GM12873 (cell line): ENCODE results near the gene CCSER1.

Experiments
- TF ChIP-seq, protein P1 (sequence below): IDR thresholded peaks from 2 replicates; pipeline ENCODE4 v1.5.1; 2012; ENCODE audit warnings: low read depth, mild to moderate bottlenecking, moderate library complexity, low read length, control low read depth; ENCODE audit not compliant: insufficient read depth; ENCODE audit errors: missing control alignments

The CCSER1 gene

GRCh38 chr4:90280954-90281353, 153.8 kb downstream of the CCSER1 start:
- TF ChIP-seq, protein P1, sequence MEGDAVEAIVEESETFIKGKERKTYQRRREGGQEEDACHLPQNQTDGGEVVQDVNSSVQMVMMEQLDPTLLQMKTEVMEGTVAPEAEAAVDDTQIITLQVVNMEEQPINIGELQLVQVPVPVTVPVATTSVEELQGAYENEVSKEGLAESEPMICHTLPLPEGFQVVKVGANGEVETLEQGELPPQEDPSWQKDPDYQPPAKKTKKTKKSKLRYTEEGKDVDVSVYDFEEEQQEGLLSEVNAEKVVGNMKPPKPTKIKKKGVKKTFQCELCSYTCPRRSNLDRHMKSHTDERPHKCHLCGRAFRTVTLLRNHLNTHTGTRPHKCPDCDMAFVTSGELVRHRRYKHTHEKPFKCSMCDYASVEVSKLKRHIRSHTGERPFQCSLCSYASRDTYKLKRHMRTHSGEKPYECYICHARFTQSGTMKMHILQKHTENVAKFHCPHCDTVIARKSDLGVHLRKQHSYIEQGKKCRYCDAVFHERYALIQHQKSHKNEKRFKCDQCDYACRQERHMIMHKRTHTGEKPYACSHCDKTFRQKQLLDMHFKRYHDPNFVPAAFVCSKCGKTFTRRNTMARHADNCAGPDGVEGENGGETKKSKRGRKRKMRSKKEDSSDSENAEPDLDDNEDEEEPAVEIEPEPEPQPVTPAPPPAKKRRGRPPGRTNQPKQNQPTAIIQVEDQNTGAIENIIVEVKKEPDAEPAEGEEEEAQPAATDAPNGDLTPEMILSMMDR, result no peak

GRCh38 chr4:90281541-90282355, 154.6 kb downstream of the CCSER1 start:
- TF ChIP-seq, protein P1, result no peak

GRCh38 chr4:90290345-90290744, 163.2 kb downstream of the CCSER1 start:
- TF ChIP-seq, protein P1, result no peak

GRCh38 chr4:90292438-90292837, 165.2 kb downstream of the CCSER1 start:
- TF ChIP-seq, protein P1, result no peak

DNA sequence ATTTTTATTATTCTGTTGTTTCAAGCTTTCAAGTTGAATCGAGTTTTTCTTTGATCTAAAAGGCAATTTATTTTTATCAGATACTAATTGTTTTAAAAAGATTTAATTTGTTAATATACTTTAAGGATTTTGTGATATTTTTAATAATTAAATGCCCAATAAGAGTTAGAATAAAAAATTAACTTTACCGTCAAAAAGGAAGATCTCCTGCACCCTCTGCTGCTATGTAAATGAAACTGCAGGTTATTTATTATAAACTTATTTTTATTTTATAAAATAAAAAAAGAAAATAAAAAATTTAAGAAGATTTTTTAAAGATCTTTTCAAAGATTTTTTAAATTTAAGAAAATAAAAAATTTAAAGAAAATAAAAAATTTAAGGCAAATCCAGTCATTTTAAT, 166.1 kb downstream of the CCSER1 start:
- TF ChIP-seq, protein P1, result peak; percentile 21

DNA sequence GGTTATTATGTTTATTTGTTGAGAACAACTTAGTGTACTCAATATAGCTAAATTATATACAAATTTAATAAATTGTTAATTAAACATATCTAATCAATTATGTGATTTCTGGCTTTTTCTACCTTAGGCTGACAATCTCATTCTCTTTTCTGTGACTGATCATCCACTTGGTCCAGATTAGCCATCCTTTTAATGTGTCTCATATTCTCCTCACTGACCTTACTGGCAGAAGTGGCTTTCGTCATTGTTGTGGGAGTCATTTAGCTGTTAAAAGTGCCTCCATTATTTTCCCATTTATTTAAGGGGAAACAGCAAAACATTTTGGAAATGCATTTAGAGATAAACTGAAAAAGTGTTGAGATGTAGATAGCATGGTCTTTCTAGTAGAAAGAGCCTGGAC, 172.2 kb downstream of the CCSER1 start:
- TF ChIP-seq, protein P1, result no peak

GRCh38 chr4:90306810-90307209, 179.6 kb downstream of the CCSER1 start:
- TF ChIP-seq, protein P1, result no peak
